Measurements from ENCODE around the gene ESR1.
A peak's percentile ranks its signal among the peaks of the same experiment; 100 is the strongest.

ESR1 gene

DNA sequence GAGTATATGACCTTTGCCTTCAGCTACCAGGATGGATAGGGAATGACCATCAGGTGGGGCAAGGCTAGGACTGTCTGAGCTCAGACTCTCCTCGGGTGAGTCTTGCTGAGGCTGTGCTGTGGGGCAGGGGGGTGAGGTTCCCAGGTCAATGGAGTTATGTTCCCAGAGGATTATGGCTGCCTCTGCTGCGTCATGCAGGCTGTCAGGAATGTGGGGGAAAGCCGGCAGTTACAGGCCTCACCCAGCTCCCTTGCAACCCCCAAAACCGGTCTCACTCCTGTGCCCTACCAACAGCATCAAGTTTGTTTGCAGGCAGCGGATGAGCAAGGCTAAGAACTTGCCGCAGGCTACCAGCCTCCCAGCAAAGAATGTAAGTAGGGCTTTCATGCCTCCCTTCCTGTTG is 93.5 kb downstream of the ESR1 start:
- no peaks in the 10 kb centered on the region for H3K9me2 ChIP-seq (replicated peaks; ENCODE audit: insufficient read depth, low read length)
- no peak overlapping the region for H3K4me2 ChIP-seq (ENCODE audit: low read depth, low read length)
- peaks cover 3% of the 10 kb centered on the region; the same call in 1 of the 2 replicates for H3K4me1 ChIP-seq (ENCODE audit: low read length)
- no peak overlapping the region for H3K27ac ChIP-seq (ENCODE audit: low read length)
- H3K9ac ChIP-seq (ENCODE audit: low read length), result no peak overlapping the region
- no peaks in the 10 kb centered on the region for H4K20me1 ChIP-seq (ENCODE audit: insufficient read depth, low read length)
- H3K9me3 ChIP-seq (replicated peaks; ENCODE audit: insufficient read depth, low read length), result no peaks in the 10 kb centered on the region
- H2AFZ ChIP-seq (ENCODE audit: low read length), result no peak overlapping the region
- H3K36me3 ChIP-seq (replicated peaks; ENCODE audit: insufficient read depth, low read length), result no peaks in the 10 kb centered on the region
- no peaks in the 10 kb centered on the region; the same call in 1 of the 2 replicates for H3F3A ChIP-seq (ENCODE audit: insufficient read depth, low read length)
- DNase-seq, result no peak
- no peak overlapping the region for H3K4me3 ChIP-seq (ENCODE audit: low read length)
- TF ChIP-seq EZH2phosphoT487 (IDR thresholded peaks at IDR 0.05; ENCODE audit: low read length) (no peak), EZH2 (optimal IDR thresholded peaks at IDR 0.05; ENCODE audit: low read depth, low read length) (no peak)
- TF ChIP-seq, protein P1, sequence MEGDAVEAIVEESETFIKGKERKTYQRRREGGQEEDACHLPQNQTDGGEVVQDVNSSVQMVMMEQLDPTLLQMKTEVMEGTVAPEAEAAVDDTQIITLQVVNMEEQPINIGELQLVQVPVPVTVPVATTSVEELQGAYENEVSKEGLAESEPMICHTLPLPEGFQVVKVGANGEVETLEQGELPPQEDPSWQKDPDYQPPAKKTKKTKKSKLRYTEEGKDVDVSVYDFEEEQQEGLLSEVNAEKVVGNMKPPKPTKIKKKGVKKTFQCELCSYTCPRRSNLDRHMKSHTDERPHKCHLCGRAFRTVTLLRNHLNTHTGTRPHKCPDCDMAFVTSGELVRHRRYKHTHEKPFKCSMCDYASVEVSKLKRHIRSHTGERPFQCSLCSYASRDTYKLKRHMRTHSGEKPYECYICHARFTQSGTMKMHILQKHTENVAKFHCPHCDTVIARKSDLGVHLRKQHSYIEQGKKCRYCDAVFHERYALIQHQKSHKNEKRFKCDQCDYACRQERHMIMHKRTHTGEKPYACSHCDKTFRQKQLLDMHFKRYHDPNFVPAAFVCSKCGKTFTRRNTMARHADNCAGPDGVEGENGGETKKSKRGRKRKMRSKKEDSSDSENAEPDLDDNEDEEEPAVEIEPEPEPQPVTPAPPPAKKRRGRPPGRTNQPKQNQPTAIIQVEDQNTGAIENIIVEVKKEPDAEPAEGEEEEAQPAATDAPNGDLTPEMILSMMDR (IDR thresholded peaks at IDR 0.05; ENCODE audit: low read length), result no peak
- no peaks in the 10 kb centered on the region for H3K27me3 ChIP-seq (replicated peaks; ENCODE audit: insufficient read depth, low read length)
- no peaks in the 10 kb centered on the region for H3K79me2 ChIP-seq (ENCODE audit: low read length)

DNA sequence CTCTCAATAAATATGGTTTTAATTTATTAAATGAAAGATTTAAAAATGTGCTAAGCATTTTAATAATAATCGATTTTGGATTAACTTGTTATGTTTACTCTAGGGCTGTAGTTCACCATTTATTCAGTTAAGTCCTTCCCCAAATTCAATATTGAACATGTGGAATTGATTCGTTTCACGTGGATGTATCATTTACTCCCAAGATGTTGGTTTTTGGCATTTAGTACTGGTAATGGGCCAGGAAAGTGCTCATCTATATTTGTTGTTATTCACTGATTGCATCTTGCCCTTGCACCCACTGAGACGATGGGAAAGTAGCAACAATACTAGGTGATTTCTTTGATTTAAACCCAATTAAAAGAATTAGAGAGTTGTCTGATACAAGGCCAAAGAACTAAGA is 97.1 kb downstream of the ESR1 start:
- H3K9me2 ChIP-seq (replicated peaks; ENCODE audit: insufficient read depth, low read length), result no peaks in the 10 kb centered on the region
- H3K79me2 ChIP-seq (ENCODE audit: low read length), result no peaks in the 10 kb centered on the region
- H3K27me3 ChIP-seq (replicated peaks; ENCODE audit: insufficient read depth, low read length), result no peaks in the 10 kb centered on the region
- H3K27ac ChIP-seq (ENCODE audit: low read length), result no peak overlapping the region
- TF ChIP-seq, protein P1 (IDR thresholded peaks at IDR 0.05; ENCODE audit: low read length), result no peak
- TF ChIP-seq EZH2 (optimal IDR thresholded peaks at IDR 0.05; ENCODE audit: low read depth, low read length) (no peak), EZH2phosphoT487 (IDR thresholded peaks at IDR 0.05; ENCODE audit: low read length) (no peak)
- H3K4me1 ChIP-seq (ENCODE audit: low read length), result peaks cover 3% of the 10 kb centered on the region; the same call in 1 of the 2 replicates
- no peaks in the 10 kb centered on the region for H3K9me3 ChIP-seq (replicated peaks; ENCODE audit: insufficient read depth, low read length)
- no peak for DNase-seq
- H3F3A ChIP-seq (ENCODE audit: insufficient read depth, low read length), result no peaks in the 10 kb centered on the region; the same call in 1 of the 2 replicates
- no peak overlapping the region for H3K9ac ChIP-seq (ENCODE audit: low read length)
- no peak overlapping the region for H3K4me3 ChIP-seq (ENCODE audit: low read length)
- no peaks in the 10 kb centered on the region for H3K36me3 ChIP-seq (replicated peaks; ENCODE audit: insufficient read depth, low read length)
- no peak overlapping the region for H2AFZ ChIP-seq (ENCODE audit: low read length)
- H3K4me2 ChIP-seq (ENCODE audit: low read depth, low read length), result peak overlapping the region; percentile 43; the same call in 1 of the 2 replicates
- no peaks in the 10 kb centered on the region for H4K20me1 ChIP-seq (ENCODE audit: insufficient read depth, low read length)

DNA sequence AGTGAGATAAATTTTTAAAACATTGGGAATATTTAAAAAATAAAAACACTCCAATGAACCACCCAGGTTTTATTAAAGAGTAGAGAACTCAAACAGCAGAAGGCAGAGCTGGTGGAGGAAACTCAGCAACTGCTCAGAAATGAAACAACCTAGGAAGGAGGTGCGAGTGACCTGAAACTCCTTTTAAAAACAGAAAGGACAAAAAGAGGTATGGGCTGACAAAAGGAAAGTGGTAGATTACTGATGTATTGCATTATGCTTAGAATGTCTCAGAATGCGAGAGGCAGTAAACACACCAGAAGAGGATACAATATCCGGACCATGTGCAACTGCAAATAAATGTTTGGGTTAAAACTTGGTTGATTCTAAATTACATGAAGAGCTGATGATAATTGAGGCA is 97.6 kb downstream of the ESR1 start:
- H3K27me3 ChIP-seq (replicated peaks; ENCODE audit: insufficient read depth, low read length), result no peaks in the 10 kb centered on the region
- H2AFZ ChIP-seq (ENCODE audit: low read length), result no peak overlapping the region
- peaks cover 3% of the 10 kb centered on the region; the same call in 1 of the 2 replicates for H3K4me1 ChIP-seq (ENCODE audit: low read length)
- no peak overlapping the region for H3K9ac ChIP-seq (ENCODE audit: low read length)
- H3K27ac ChIP-seq (ENCODE audit: low read length), result no peak overlapping the region
- H3K9me2 ChIP-seq (replicated peaks; ENCODE audit: insufficient read depth, low read length), result no peaks in the 10 kb centered on the region
- H4K20me1 ChIP-seq (ENCODE audit: insufficient read depth, low read length), result no peaks in the 10 kb centered on the region
- TF ChIP-seq, protein P1 (IDR thresholded peaks at IDR 0.05; ENCODE audit: low read length), result no peak
- TF ChIP-seq EZH2 (optimal IDR thresholded peaks at IDR 0.05; ENCODE audit: low read depth, low read length), result no peak
- TF ChIP-seq EZH2phosphoT487 (IDR thresholded peaks at IDR 0.05; ENCODE audit: low read length), result no peak
- H3K36me3 ChIP-seq (replicated peaks; ENCODE audit: insufficient read depth, low read length), result no peaks in the 10 kb centered on the region
- peak overlapping the region; percentile 27; the same call in 1 of the 2 replicates for H3K4me3 ChIP-seq (ENCODE audit: low read length)
- peak; percentile 54 for DNase-seq
- H3K79me2 ChIP-seq (ENCODE audit: low read length), result no peaks in the 10 kb centered on the region
- peak overlapping the region; percentile 43; the same call in 1 of the 2 replicates for H3K4me2 ChIP-seq (ENCODE audit: low read depth, low read length)
- no peaks in the 10 kb centered on the region for H3K9me3 ChIP-seq (replicated peaks; ENCODE audit: insufficient read depth, low read length)
- H3F3A ChIP-seq (ENCODE audit: insufficient read depth, low read length), result no peaks in the 10 kb centered on the region; the same call in 1 of the 2 replicates

Data from MM.1S (cell line).